ENCODE results near the gene RXFP4. TPM values are rescaled to one million over a fixed set of nuclear protein-coding genes. Genes with fewer than 3 reads are reported as not detected.
A peak's percentile ranks its signal among the peaks of the same experiment; 100 is the strongest.

RXFP4 gene
- total RNA-seq, 4 donors from 2014 or later: not detected

DNA sequence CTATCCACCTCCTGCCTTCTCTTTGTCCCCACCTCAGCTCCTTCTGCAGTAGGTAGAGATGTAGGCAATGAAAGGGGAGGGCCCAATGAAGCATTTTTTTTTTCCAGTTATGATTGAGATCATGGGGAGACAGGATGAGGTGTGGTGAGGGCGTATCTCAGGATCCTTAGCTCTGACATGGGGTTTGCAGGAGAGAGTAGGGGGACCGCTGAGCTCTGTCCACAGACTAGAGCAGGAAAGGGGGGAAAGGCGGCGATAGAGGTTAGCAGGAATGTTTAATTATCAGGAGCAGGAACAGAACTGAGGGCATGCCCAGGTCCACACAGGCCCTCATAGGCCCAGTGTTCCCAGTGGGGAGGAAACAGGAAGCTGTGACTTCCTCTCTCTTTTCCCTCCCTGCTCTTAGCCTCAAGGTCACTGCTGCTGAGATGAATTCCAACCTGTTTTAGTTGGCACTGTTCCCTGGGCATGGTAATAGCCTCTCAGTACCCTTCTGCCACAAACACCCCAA is 901 bp upstream of the RXFP4 start:
- no peaks in the 10 kb centered on the region for H3K36me3 ChIP-seq
- DNase-seq (ENCODE audit: low spot score in 2 of 2): peak in 1 of 2 donors; percentile 26
- TF ChIP-seq EP300 (IDR thresholded peaks at IDR 0.05): peak in 1 of 2 donors; percentile 31
- no peak for TF ChIP-seq POLR2A (IDR thresholded peaks at IDR 0.05)
- TF ChIP-seq, protein P1, sequence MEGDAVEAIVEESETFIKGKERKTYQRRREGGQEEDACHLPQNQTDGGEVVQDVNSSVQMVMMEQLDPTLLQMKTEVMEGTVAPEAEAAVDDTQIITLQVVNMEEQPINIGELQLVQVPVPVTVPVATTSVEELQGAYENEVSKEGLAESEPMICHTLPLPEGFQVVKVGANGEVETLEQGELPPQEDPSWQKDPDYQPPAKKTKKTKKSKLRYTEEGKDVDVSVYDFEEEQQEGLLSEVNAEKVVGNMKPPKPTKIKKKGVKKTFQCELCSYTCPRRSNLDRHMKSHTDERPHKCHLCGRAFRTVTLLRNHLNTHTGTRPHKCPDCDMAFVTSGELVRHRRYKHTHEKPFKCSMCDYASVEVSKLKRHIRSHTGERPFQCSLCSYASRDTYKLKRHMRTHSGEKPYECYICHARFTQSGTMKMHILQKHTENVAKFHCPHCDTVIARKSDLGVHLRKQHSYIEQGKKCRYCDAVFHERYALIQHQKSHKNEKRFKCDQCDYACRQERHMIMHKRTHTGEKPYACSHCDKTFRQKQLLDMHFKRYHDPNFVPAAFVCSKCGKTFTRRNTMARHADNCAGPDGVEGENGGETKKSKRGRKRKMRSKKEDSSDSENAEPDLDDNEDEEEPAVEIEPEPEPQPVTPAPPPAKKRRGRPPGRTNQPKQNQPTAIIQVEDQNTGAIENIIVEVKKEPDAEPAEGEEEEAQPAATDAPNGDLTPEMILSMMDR (IDR thresholded peaks at IDR 0.05): no peak
- H3K27ac ChIP-seq: peak overlapping the region in 3 of 4 donors; percentile 64 to 81 (median 70)
- peaks cover 0 to 63% (median 40%) of the 10 kb centered on the region in 4 donors for H3K4me1 ChIP-seq
- no peak overlapping the region for H3K4me3 ChIP-seq
- no peaks in the 10 kb centered on the region for H3K9me3 ChIP-seq
- 49 to 55% methylated on average over 4 of the region's 4 CpGs for WGBS, 2 donors
- no peaks in the 10 kb centered on the region for H3K27me3 ChIP-seq

DNA sequence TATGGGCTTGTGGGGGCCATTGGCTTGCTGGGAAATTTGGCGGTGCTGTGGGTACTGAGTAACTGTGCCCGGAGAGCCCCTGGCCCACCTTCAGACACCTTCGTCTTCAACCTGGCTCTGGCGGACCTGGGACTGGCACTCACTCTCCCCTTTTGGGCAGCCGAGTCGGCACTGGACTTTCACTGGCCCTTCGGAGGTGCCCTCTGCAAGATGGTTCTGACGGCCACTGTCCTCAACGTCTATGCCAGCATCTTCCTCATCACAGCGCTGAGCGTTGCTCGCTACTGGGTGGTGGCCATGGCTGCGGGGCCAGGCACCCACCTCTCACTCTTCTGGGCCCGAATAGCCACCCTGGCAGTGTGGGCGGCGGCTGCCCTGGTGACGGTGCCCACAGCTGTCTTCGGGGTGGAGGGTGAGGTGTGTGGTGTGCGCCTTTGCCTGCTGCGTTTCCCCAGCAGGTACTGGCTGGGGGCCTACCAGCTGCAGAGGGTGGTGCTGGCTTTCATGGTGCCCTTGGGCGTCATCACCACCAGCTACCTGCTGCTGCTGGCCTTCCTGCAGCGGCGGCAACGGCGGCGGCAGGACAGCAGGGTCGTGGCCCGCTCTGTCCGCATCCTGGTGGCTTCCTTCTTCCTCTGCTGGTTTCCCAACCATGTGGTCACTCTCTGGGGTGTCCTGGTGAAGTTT is 550 bp downstream of the RXFP4 start:
- no peak for DNase-seq (ENCODE audit: low spot score in 2 of 2)
- Histone ChIP-seq H3K4me1 (peaks cover 0 to 73% (median 43%) of the 10 kb centered on the region in 4 donors), H3K27ac (peak overlapping the region in 2 of 4 donors; percentile 64 to 81), H3K4me3 (no peak overlapping the region), H3K36me3 (peaks cover 0 to 14% (median 0%) of the 10 kb centered on the region in 3 donors), H3K27me3 (no peaks in the 10 kb centered on the region), H3K9me3 (no peaks in the 10 kb centered on the region)
- TF ChIP-seq EP300 (IDR thresholded peaks at IDR 0.05) (no peak), POLR2A (IDR thresholded peaks at IDR 0.05) (no peak)
- 79% methylated on average over 17 to 27 of the region's 29 CpGs for WGBS, 2 donors

DNA sequence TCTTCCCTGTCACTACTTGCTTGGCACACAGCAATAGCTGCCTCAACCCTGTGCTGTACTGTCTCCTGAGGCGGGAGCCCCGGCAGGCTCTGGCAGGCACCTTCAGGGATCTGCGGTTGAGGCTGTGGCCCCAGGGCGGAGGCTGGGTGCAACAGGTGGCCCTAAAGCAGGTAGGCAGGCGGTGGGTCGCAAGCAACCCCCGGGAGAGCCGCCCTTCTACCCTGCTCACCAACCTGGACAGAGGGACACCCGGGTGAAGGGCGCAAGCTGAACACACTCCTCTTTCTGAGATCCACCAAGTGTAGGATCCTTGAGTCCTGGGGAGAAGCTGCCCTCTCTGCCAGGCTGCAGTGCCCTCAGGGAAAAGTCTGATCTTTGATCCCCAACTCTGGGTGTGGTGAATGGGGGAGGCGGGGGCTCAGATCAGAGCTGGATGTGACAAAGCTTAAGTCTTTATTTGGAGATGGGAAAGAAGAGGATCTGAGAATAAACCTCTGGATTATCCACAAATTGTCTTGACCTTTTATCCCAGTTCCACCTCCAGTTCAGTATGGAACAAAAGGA is 1.2 kb downstream of the RXFP4 start:
- H3K27me3 ChIP-seq: no peaks in the 10 kb centered on the region
- 67 to 80% methylated on average over 11 of the region's 11 CpGs for WGBS, 2 donors
- peaks cover 0 to 21% (median 0%) of the 10 kb centered on the region in 3 donors for H3K36me3 ChIP-seq
- no peak overlapping the region for H3K4me3 ChIP-seq
- H3K4me1 ChIP-seq: peaks cover 0 to 78% (median 43%) of the 10 kb centered on the region in 4 donors
- peak overlapping the region in 2 of 4 donors; percentile 17 to 64 for H3K27ac ChIP-seq
- no peak for DNase-seq (ENCODE audit: low spot score in 2 of 2)
- no peaks in the 10 kb centered on the region for H3K9me3 ChIP-seq
- TF ChIP-seq POLR2A (IDR thresholded peaks at IDR 0.05) (no peak), EP300 (IDR thresholded peaks at IDR 0.05) (no peak)
- TF ChIP-seq, protein P1 (IDR thresholded peaks at IDR 0.05): no peak

DNA sequence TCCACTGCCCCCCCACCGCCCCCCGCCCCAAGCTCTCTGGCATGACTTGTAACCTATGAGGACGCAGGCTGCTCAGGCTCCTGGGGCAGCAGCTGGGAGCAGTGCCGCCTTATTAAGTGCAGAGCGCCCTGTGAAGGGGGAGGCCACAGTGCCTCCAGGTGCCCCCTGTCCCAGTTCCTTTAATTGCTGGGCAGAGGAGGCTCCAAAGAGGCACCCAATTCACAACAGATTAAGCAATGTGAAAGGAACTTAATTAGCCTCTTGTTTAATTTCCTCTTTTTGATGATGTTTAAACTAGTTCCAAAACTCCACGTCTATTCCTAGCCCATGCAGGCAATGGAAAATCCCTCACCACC is 3.0 kb downstream of the RXFP4 start:
- Histone ChIP-seq H3K4me1 (peaks cover 0 to 71% (median 38%) of the 10 kb centered on the region in 4 donors), H3K9me3 (no peaks in the 10 kb centered on the region), H3K4me3 (no peak overlapping the region), H3K36me3 (peaks cover 0 to 39% (median 15%) of the 10 kb centered on the region in 3 donors), H3K27me3 (no peaks in the 10 kb centered on the region), H3K27ac (peak overlapping the region in 2 of 4 donors; percentile 34 to 48)
- TF ChIP-seq, protein P1 (IDR thresholded peaks at IDR 0.05): no peak
- no peak for TF ChIP-seq EP300 (IDR thresholded peaks at IDR 0.05)
- TF ChIP-seq POLR2A (IDR thresholded peaks at IDR 0.05): no peak
- 33 to 46% methylated on average over 6 of the region's 6 CpGs for WGBS, 2 donors
- DNase-seq (ENCODE audit: low spot score in 2 of 2): no peak

DNA sequence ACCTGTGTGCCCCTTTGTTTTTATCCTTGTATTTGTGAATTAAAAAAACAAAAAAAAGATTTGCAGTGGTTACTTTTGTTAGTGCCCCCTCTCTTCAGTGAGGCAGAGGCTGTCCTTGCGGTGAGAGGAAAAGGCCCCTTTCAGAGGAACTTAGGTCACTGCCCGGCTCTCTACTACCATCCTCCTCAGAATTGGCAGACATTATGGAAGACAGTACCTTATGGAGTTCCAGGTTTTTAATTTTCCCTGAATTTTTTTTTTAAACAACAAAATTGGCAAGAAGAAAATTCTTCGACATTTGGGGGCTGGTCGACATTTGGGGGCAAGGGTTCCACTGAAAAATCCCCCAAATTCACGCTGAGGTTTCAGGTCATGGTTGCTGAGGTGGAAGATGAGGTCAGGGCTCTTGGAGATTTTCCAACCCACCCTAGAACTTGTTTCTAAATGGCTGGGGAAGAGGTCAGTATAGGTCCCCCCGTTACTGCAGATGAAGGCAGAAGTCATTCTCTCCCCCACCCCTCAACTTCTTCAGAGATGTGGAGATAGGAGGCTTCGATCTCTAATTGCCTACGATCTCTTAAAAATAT is 5.3 kb downstream of the RXFP4 start:
- H3K9me3 ChIP-seq: no peaks in the 10 kb centered on the region
- H3K27ac ChIP-seq: peak overlapping the region in 1 of 4 donors; percentile 65
- H3K4me1 ChIP-seq: peaks cover 0 to 51% (median 21%) of the 10 kb centered on the region in 4 donors
- H3K36me3 ChIP-seq: peaks cover 0 to 62% (median 37%) of the 10 kb centered on the region in 3 donors
- H3K27me3 ChIP-seq: no peaks in the 10 kb centered on the region
- no peak for TF ChIP-seq POLR2A (IDR thresholded peaks at IDR 0.05)
- TF ChIP-seq, protein P1 (IDR thresholded peaks at IDR 0.05): no peak
- no peak for TF ChIP-seq EP300 (IDR thresholded peaks at IDR 0.05)
- 70 to 73% methylated on average over 8 of the region's 8 CpGs for WGBS, 2 donors
- H3K4me3 ChIP-seq: no peak overlapping the region
- DNase-seq (ENCODE audit: low spot score in 2 of 2): no peak
